ENCODE data around the gene FARP1.

- TF ChIP-seq USF1 (IDR thresholded peaks at IDR 0.05) (no peak), FOXM1 (IDR thresholded peaks at IDR 0.05; ENCODE audit: borderline replicate concordance, low read depth) (no peak), TAF1 (IDR thresholded peaks at IDR 0.05; ENCODE audit: low read depth) (no peak), REST (IDR thresholded peaks at IDR 0.05; ENCODE audit: low read depth) (no peak), TEAD4 (IDR thresholded peaks at IDR 0.05) (no peak), RAD21 (IDR thresholded peaks at IDR 0.05; ENCODE audit: low read depth) (no peak), ZBTB7A (IDR thresholded peaks at IDR 0.05; ENCODE audit: low read depth) (no peak), EGR1 (IDR thresholded peaks at IDR 0.05) (no peak), CREB1 (IDR thresholded peaks at IDR 0.05; ENCODE audit: low read depth) (no peak), EP300 (IDR thresholded peaks at IDR 0.05; ENCODE audit: borderline replicate concordance) (no peak), CEBPB (IDR thresholded peaks at IDR 0.05) (no peak)
- TF ChIP-seq, protein P1, sequence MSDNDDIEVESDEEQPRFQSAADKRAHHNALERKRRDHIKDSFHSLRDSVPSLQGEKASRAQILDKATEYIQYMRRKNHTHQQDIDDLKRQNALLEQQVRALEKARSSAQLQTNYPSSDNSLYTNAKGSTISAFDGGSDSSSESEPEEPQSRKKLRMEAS (IDR thresholded peaks at IDR 0.05) = no peak
Measured at GRCh38 chr13:98222816-98223215, 79.9 kb downstream of the FARP1 start.
